ENCODE data around the gene SIAH1.
"Not testable (repeated sequence)": the region's sequence is repeated elsewhere in the genome, so short reads cannot be mapped to it uniquely, and the experiment has no call there.

Gene SIAH1

DNA sequence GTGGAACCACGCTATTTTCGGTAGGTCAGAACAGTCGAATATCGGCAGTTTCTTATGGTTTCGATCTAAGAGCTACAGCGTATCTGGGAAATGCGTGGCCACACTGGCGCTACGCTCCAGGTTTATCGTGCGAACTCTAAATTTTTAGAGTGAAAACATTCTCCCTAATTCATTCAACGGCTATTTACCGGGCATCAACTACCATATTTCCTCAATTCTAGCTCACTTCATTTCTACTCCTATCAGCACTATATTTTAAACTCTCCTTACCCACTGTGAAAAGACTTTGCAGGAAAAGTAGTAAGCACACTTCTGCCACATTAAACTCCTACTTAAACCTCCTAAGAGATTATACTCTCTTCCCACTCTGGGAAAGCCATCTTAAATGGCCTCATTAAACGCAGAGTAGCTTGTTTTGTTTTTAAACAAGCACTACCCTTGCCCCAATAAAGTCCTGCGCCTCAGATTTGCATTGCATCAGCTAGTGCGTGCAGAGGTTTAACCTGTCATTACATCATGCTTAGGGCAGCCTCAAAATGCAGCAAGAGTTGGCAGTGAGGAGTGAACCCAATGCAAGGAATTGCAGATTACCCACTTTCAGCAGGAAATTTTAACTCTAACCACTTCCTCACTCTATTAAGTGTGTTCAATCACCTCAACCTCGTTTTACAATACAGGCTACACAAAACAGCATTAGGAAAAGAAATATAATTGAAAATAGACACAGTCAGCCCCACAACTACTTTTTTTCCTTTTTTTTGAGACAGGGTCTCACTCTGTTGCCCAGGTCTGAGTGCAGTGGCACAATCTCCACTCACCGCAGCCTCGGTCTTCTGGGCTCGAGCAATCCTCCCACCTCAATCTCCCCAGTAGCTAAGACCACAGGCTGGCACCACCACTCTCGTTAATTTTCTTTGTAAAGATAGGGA, 18.8 kb downstream of the SIAH1 start:
- peak overlapping the region; percentile 97 for H3K27ac Mint-ChIP-seq
- H3K4me1 Mint-ChIP-seq: peaks cover 45% of the 10 kb centered on the region
- H3K36me3 Mint-ChIP-seq: peaks cover 11% of the 10 kb centered on the region
- no peaks in the 10 kb centered on the region for H3K9me3 Mint-ChIP-seq
- H3K27me3 Mint-ChIP-seq: no peaks in the 10 kb centered on the region
- peak overlapping the region; percentile 83 for H3K4me3 Mint-ChIP-seq
- CTCF ChIA-PET: interaction anchor here (1.1 to 1.3 kb wide), 4 partner anchors 14 to 257 kb away, joined by 3 to 5 read pairs (median 4); no protein-coding TSS in a partner anchor
- DNase-seq: peak; percentile 73

- H3K4me1 Mint-ChIP-seq: peaks cover 45% of the 10 kb centered on the region
- peaks cover 16% of the 10 kb centered on the region for H3K36me3 Mint-ChIP-seq
- CTCF ChIA-PET: interaction anchor here (1.1 to 1.3 kb wide), 4 partner anchors 15 to 258 kb away, joined by 3 to 5 read pairs (median 4); no protein-coding TSS in a partner anchor
- H3K4me3 Mint-ChIP-seq: peak overlapping the region; percentile 83
- no peaks in the 10 kb centered on the region for H3K9me3 Mint-ChIP-seq
- no peaks in the 10 kb centered on the region for H3K27me3 Mint-ChIP-seq
- DNase-seq: peak; percentile 88
- H3K27ac Mint-ChIP-seq: peak overlapping the region; percentile 97
Observed at GRCh38 chr16:48365601-48366164, 19.5 kb downstream of the SIAH1 start.

DNA sequence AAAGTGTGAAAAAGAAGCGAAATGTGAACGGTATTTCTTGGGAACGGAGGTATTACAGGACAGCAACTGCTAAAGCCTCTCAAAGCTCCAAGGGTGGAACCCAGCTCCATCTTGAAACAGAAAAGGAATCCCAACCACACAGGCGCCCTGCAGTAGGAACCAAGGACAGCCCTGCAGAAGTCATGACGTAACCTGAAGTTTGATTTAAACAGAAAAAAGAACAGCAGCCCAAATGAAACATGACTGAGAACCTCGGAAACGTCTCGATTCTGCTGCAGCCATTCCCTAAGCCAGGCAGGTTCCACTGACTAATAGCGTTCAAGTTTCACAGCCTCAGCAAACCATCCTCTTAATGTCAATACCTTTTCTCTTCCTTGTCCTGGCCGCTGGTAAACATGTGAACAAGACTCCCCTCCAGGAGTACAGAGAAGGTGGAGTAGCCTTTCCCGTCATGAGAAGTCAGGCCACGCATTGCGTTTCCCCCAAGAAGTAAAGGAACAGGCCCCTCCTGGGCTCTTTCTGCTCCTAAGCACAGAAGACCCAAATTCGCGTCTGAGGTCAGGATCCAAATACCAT, 20.1 kb downstream of the SIAH1 start:
- CTCF ChIA-PET: interaction anchor here (1.3 kb wide), 1 partner anchor 106 kb away, joined by 3 read pairs; no protein-coding TSS in a partner anchor
- Mint-ChIP-seq H3K9me3 (no peaks in the 10 kb centered on the region), H3K27ac (peak overlapping the region; percentile 85), H3K27me3 (no peaks in the 10 kb centered on the region), H3K4me1 (peaks cover 43% of the 10 kb centered on the region), H3K4me3 (peak overlapping the region; percentile 83), H3K36me3 (peaks cover 16% of the 10 kb centered on the region)
- DNase-seq: no peak

- CTCF ChIA-PET: interaction anchor here (0.7 kb wide), 1 partner anchor 113 kb away, joined by 4 read pairs; no protein-coding TSS in a partner anchor
- Mint-ChIP-seq H3K4me1 (peaks cover 25% of the 10 kb centered on the region), H3K4me3 (no peak overlapping the region), H3K27ac (peak overlapping the region; percentile 33), H3K9me3 (no peaks in the 10 kb centered on the region), H3K36me3 (peaks cover 19% of the 10 kb centered on the region), H3K27me3 (no peaks in the 10 kb centered on the region)
- DNase-seq: no peak
Observed at GRCh38 chr16:48361540-48362144, 23.6 kb downstream of the SIAH1 start.

DNA sequence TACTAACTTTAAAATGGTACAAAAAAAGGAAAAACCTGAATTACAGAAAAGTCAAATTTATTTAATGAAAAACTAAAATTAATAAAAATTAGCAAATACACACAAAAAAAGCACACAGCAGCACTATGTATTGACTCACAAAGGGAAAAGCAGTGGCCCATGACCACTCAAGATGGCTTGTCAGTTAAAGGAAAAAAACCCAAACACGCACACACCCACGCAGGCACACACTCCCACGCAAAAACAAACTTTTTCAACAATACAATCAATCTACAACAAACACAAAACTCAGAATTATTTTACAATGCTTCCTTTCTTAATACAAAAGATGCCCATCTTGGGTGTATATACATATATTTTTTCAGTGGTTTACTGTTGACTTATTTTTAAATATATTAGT, 24.2 kb downstream of the SIAH1 start:
- Mint-ChIP-seq H3K4me1 (peaks cover 19% of the 10 kb centered on the region), H3K4me3 (no peak overlapping the region), H3K36me3 (peaks cover 19% of the 10 kb centered on the region), H3K27me3 (no peaks in the 10 kb centered on the region), H3K27ac (no peak overlapping the region), H3K9me3 (no peaks in the 10 kb centered on the region)
- no peak for DNase-seq
- CTCF ChIA-PET: interaction anchor here (0.8 kb wide), 1 partner anchor 12 kb away, joined by 5 read pairs; no protein-coding TSS in a partner anchor

GRCh38 chr16:48359983-48360382, 25.2 kb downstream of the SIAH1 start:
- H3K27me3 Mint-ChIP-seq: no peaks in the 10 kb centered on the region
- H3K4me1 Mint-ChIP-seq: peaks cover 14% of the 10 kb centered on the region
- no peaks in the 10 kb centered on the region for H3K9me3 Mint-ChIP-seq
- H3K36me3 Mint-ChIP-seq: peaks cover 23% of the 10 kb centered on the region
- CTCF ChIA-PET: interaction anchor here (0.8 to 1.7 kb wide), 2 partner anchors 11 to 263 kb away, joined by 4 to 5 read pairs; no protein-coding TSS in a partner anchor
- no peak overlapping the region for H3K4me3 Mint-ChIP-seq
- no peak for DNase-seq
- H3K27ac Mint-ChIP-seq: no peak overlapping the region

DNA sequence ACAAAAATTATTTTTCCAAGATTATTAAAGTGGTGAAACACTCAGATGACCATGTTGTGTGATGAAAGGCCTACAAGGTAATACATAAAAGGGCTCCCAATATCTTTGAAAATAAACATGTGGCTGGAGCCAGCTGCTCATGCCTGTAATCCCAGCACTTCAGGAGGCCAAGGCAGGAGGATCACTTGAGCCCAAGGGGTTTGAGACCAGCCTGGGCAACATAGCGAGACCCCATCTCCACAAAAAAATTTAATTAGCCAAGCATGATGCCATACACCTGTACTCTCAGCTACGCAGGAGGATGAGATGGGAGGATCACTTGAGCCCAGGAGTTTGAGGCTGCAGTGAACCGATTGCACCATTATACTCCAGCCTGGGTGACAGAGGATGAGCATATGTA, 26.8 kb downstream of the SIAH1 start:
- Mint-ChIP-seq H3K4me1 (peaks cover 17% of the 10 kb centered on the region), H3K9me3 (no peaks in the 10 kb centered on the region), H3K36me3 (peaks cover 35% of the 10 kb centered on the region), H3K27me3 (no peaks in the 10 kb centered on the region), H3K4me3 (no peak overlapping the region), H3K27ac (no peak overlapping the region)
- CTCF ChIA-PET: interaction anchor here (0.9 kb wide), 1 partner anchor 253 kb away, joined by 3 read pairs; no protein-coding TSS in a partner anchor
- no peak for DNase-seq

DNA sequence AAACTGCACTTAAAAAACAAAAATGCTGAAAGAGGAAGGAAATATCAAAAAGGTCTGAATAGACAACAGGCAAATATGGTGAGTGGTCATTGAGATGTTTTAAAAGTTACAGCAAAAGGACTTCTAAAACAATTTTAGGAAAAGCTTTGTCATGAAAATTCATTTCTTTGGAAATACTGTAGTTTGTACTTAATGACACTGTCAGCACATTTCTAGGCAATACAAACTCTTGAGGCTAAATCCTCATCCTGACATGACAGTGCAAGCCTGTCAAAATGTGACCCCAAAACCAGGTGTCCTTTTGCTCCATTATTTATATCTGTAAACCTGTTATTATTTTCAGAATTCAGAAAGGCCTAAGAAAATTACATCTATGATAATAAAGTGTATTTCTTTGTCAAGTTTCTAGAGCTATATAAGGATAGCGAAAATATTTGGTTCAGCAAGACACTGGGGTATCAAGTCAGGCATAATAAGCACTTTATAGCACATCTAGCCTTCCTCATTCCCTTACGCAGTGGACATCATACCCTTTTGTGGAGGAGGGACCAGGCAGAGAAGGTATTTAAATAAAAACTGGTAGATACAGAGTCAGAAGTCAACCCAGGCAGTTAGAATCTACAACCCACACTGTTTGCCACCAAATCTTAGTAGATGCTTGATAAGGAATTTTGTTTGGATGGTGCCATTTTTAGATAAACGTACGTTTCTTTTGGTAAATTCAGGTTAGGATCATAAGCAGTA, 28.4 kb downstream of the SIAH1 start:
- CTCF ChIA-PET: interaction anchor here (3.2 to 7.0 kb wide), 2 partner anchors 266 to 274 kb away, joined by 8 to 70 read pairs; no protein-coding TSS in a partner anchor
- peaks cover 34% of the 10 kb centered on the region for H3K36me3 Mint-ChIP-seq
- peaks cover 15% of the 10 kb centered on the region for H3K4me1 Mint-ChIP-seq
- no peak overlapping the region for H3K4me3 Mint-ChIP-seq
- no peaks in the 10 kb centered on the region for H3K9me3 Mint-ChIP-seq
- no peaks in the 10 kb centered on the region for H3K27me3 Mint-ChIP-seq
- no peak overlapping the region for H3K27ac Mint-ChIP-seq
- DNase-seq: no peak

DNA sequence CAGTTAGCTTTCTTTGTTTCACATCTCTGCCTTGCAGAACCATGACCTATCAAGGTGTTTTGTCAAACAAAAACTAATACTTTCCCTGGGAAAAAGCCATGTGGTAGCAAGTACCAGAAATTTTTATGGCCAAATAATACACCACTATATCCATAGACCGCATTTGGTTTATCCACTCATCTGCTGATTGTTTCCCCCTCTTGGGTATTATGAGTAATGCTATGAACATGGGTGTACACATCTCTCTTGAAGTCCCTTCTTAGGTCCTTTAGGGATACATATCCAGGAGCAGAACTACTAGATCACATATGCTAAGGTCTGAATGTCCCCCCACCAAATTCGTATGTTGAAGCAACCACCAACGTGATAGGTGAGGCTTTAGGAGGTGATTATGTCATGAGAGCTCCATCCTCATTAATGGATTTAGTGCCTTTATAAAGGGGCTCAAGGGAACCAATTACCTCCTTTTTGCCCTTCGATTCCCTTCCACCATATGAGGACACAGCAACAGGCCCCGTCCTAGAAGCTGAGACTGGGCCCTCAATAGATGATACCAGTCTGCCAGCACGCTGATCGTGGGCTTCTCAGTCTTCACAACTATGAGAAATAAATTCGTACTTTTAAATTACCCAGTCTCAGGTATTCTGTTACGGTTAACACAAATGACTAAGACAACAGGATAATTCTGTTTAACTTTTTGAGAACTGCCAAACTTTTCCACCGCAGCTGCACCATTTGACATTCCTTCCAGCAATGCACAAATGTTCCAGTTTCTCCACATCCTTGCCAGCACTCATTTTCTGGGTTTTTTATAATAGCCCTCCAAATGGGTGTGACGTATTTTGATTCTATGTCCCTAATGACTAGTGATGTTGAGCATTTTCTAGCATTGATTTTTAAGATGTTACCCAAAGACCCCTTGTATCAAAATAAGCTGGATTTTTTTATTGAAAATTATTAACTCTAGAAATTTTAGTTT, 30.0 kb downstream of the SIAH1 start:
- no peak for DNase-seq
- Mint-ChIP-seq H3K36me3 (peaks cover 34% of the 10 kb centered on the region), H3K9me3 (no peaks in the 10 kb centered on the region), H3K4me3 (no peak overlapping the region), H3K27ac (no peak overlapping the region), H3K4me1 (peaks cover 15% of the 10 kb centered on the region), H3K27me3 (no peaks in the 10 kb centered on the region)
- CTCF ChIA-PET: interaction anchor here (1.0 to 7.0 kb wide), 10 partner anchors 9 to 275 kb away, joined by 3 to 70 read pairs (median 4); partner anchors contain the start of gene LONP2

- peaks cover 15% of the 10 kb centered on the region for H3K4me1 Mint-ChIP-seq
- H3K9me3 Mint-ChIP-seq, H3K27me3 Mint-ChIP-seq, H3K4me3 Mint-ChIP-seq, DNase-seq: not testable (repeated sequence)
- peak overlapping the region; percentile 8 for H3K27ac Mint-ChIP-seq
- peaks cover 38% of the 10 kb centered on the region for H3K36me3 Mint-ChIP-seq
- CTCF ChIA-PET: interaction anchor here (0.6 to 7.0 kb wide), 18 partner anchors 10 to 276 kb away, joined by 3 to 70 read pairs (median 4); partner anchors contain the start of gene LONP2
Observed at GRCh38 chr16:48354385-48354784, 30.8 kb downstream of the SIAH1 start.

GRCh38 chr16:48353565-48354163, 31.5 kb downstream of the SIAH1 start:
- H3K27ac Mint-ChIP-seq: peak overlapping the region; percentile 55
- CTCF ChIA-PET: interaction anchor here (0.6 to 7.0 kb wide), 18 partner anchors 10 to 277 kb away, joined by 3 to 70 read pairs (median 4); partner anchors contain the start of gene LONP2
- no peak overlapping the region for H3K4me3 Mint-ChIP-seq
- peaks cover 44% of the 10 kb centered on the region for H3K36me3 Mint-ChIP-seq
- peaks cover 15% of the 10 kb centered on the region for H3K4me1 Mint-ChIP-seq
- no peaks in the 10 kb centered on the region for H3K9me3 Mint-ChIP-seq
- no peaks in the 10 kb centered on the region for H3K27me3 Mint-ChIP-seq
- DNase-seq: peak; percentile 78

Measured in activated naive CD4-positive, alpha-beta T cell treated with anti-CD3 and anti-CD28 coated beads, Interleukin-2, amount 10 ng/mL, durations not matched to agents 7 days and 5 days (primary cell).